Skeletal muscle satellite cell (primary cell): ENCODE results near the gene PRKAR1A. TPM values are rescaled to one million over a fixed set of nuclear protein-coding genes. Genes with fewer than 3 reads are reported as not detected.

Source experiments
- H3K27me3 ChIP-seq: 2 replicates; pipeline ENCODE4 v1.7.0; 2013; ENCODE audit warnings: low read length; ENCODE audit not compliant: control insufficient read depth, insufficient read depth
- H3K36me3 ChIP-seq: 2 replicates; pipeline ENCODE4 v1.7.0; 2013; ENCODE audit warnings: mild to moderate bottlenecking, control low read depth, low read length; ENCODE audit not compliant: insufficient read depth
- H3K4me1 ChIP-seq: 2 replicates; pipeline ENCODE4 v1.7.0; 2013; ENCODE audit warnings: low read length; ENCODE audit not compliant: control insufficient read depth, insufficient read depth
- H3K4me2 ChIP-seq: 2 replicates; pipeline ENCODE4 v1.7.0; 2013; ENCODE audit warnings: mild to moderate bottlenecking, low read length
- H3K4me3 ChIP-seq: 2 replicates; pipeline ENCODE4 v1.7.0; 2013; ENCODE audit warnings: low read length
- H3K9ac ChIP-seq: 2 replicates; pipeline ENCODE4 v1.7.0; 2013; ENCODE audit warnings: mild to moderate bottlenecking, low read depth, low read length, moderate library complexity
- H3K9me3 ChIP-seq: replicated peaks from 2 replicates; pipeline ENCODE4 v1.7.0; 2013; ENCODE audit warnings: mild to moderate bottlenecking, control low read depth, low read length
- total RNA-seq: library from RNA; depleted of rRNA; stranded (reverse); fragments of >200 nt; gene quantifications from 2 replicates; pipeline ENCODE4 v1.2.3, GENCODE V29; 2012; rRNA removed

The PRKAR1A gene
- 132 and 164 TPM in 2 replicates for total RNA-seq

GRCh38 chr17:68512247-68512959, at the start of gene PRKAR1A:
TSS of gene PRKAR1A (plus strand) at chr17:68512430. CDS start at chr17:68515400, 2,970 bp downstream.
- Histone ChIP-seq H3K9me3 (no peaks in the 10 kb centered on the region), H3K4me1 (peaks cover 45% of the 10 kb centered on the region), H3K4me3 (peak within 1 kb of the TSS; percentile 96), H3K27me3 (no peaks in the 10 kb centered on the region), H3K9ac (peak within 1 kb of the TSS; percentile 96), H3K4me2 (peak within 1 kb of the TSS; percentile 91), H3K36me3 (peaks cover 21% of the 10 kb centered on the region)

- no peaks in the 10 kb centered on the region for H3K36me3 ChIP-seq
- no peak overlapping the region for H3K4me3 ChIP-seq
- no peak overlapping the region for H3K4me2 ChIP-seq
- H3K4me1 ChIP-seq, result peaks cover 3% of the 10 kb centered on the region
- no peaks in the 10 kb centered on the region for H3K9me3 ChIP-seq
- H3K9ac ChIP-seq, result no peak overlapping the region
- peaks cover 13% of the 10 kb centered on the region for H3K27me3 ChIP-seq
Observed at GRCh38 chr17:68463211-68464019, 48.8 kb upstream of the PRKAR1A start.

- no peaks in the 10 kb centered on the region for H3K9me3 ChIP-seq
- no peaks in the 10 kb centered on the region for H3K4me1 ChIP-seq
- H3K4me2 ChIP-seq, result no peak overlapping the region
- H3K36me3 ChIP-seq, result no peaks in the 10 kb centered on the region
- H3K9ac ChIP-seq, result no peak overlapping the region
- H3K27me3 ChIP-seq, result peaks cover 27% of the 10 kb centered on the region
- H3K4me3 ChIP-seq, result no peak overlapping the region
Observed at GRCh38 chr17:68468334-68468733, 43.9 kb upstream of the PRKAR1A start.

GRCh38 chr17:68468788-68469187, 43.4 kb upstream of the PRKAR1A start:
- Histone ChIP-seq H3K36me3 (no peaks in the 10 kb centered on the region), H3K4me3 (no peak overlapping the region)

GRCh38 chr17:68470961-68471360, 41.3 kb upstream of the PRKAR1A start:
- Histone ChIP-seq H3K4me2 (no peak overlapping the region), H3K9me3 (no peaks in the 10 kb centered on the region), H3K9ac (no peak overlapping the region), H3K4me3 (no peak overlapping the region), H3K4me1 (no peaks in the 10 kb centered on the region), H3K27me3 (peaks cover 39% of the 10 kb centered on the region), H3K36me3 (no peaks in the 10 kb centered on the region)

More at GRCh38 chr17:68468788-68469187, 43.4 kb upstream of the PRKAR1A start:
- Histone ChIP-seq H3K9ac (no peak overlapping the region), H3K4me2 (no peak overlapping the region), H3K4me1 (no peaks in the 10 kb centered on the region), H3K9me3 (no peaks in the 10 kb centered on the region), H3K27me3 (peaks cover 28% of the 10 kb centered on the region)

GRCh38 chr17:68480885-68481284, 31.3 kb upstream of the PRKAR1A start:
- Histone ChIP-seq H3K9ac (no peak overlapping the region), H3K36me3 (no peaks in the 10 kb centered on the region), H3K9me3 (no peaks in the 10 kb centered on the region), H3K4me3 (no peak overlapping the region), H3K27me3 (peaks cover 51% of the 10 kb centered on the region), H3K4me1 (no peaks in the 10 kb centered on the region), H3K4me2 (no peak overlapping the region)

GRCh38 chr17:68482576-68483041, 29.6 kb upstream of the PRKAR1A start:
- Histone ChIP-seq H3K36me3 (no peaks in the 10 kb centered on the region), H3K4me1 (no peaks in the 10 kb centered on the region), H3K9ac (no peak overlapping the region), H3K9me3 (no peaks in the 10 kb centered on the region), H3K4me2 (no peak overlapping the region), H3K4me3 (no peak overlapping the region), H3K27me3 (peaks cover 48% of the 10 kb centered on the region)

GRCh38 chr17:68484458-68484857, 27.8 kb upstream of the PRKAR1A start:
- H3K4me1 ChIP-seq, result no peaks in the 10 kb centered on the region
- no peak overlapping the region for H3K4me2 ChIP-seq
- H3K9me3 ChIP-seq, result no peaks in the 10 kb centered on the region
- H3K36me3 ChIP-seq, result no peaks in the 10 kb centered on the region
- H3K9ac ChIP-seq, result no peak overlapping the region
- peaks cover 52% of the 10 kb centered on the region for H3K27me3 ChIP-seq
- H3K4me3 ChIP-seq, result no peak overlapping the region

- H3K4me3 ChIP-seq, result no peak overlapping the region
- no peaks in the 10 kb centered on the region for H3K4me1 ChIP-seq
- H3K4me2 ChIP-seq, result no peak overlapping the region
- H3K9ac ChIP-seq, result no peak overlapping the region
- peaks cover 21% of the 10 kb centered on the region for H3K27me3 ChIP-seq
- no peaks in the 10 kb centered on the region for H3K9me3 ChIP-seq
- no peaks in the 10 kb centered on the region for H3K36me3 ChIP-seq
Observed at GRCh38 chr17:68489919-68490318, 22.3 kb upstream of the PRKAR1A start.

GRCh38 chr17:68491381-68492231, 20.6 kb upstream of the PRKAR1A start:
- no peak overlapping the region for H3K9ac ChIP-seq

More at GRCh38 chr17:68491381-68492231, 20.6 kb upstream of the PRKAR1A start:
- no peak overlapping the region for H3K4me3 ChIP-seq
- H3K9me3 ChIP-seq, result no peaks in the 10 kb centered on the region
- H3K27me3 ChIP-seq, result peaks cover 8% of the 10 kb centered on the region
- no peaks in the 10 kb centered on the region for H3K4me1 ChIP-seq
- no peak overlapping the region for H3K4me2 ChIP-seq
- H3K36me3 ChIP-seq, result no peaks in the 10 kb centered on the region
